NOMO-1 treated with dmso at 0.1 percent for 144 hours (cell line): ENCODE measurements around the gene DOK3.

Experiments
- DNase-seq: peaks from one replicate; lab custom pipeline; 2025; ENCODE audit not compliant: unreplicated experiment; lab: John Stamatoyannopoulos, UW

DOK3 gene, protein sequence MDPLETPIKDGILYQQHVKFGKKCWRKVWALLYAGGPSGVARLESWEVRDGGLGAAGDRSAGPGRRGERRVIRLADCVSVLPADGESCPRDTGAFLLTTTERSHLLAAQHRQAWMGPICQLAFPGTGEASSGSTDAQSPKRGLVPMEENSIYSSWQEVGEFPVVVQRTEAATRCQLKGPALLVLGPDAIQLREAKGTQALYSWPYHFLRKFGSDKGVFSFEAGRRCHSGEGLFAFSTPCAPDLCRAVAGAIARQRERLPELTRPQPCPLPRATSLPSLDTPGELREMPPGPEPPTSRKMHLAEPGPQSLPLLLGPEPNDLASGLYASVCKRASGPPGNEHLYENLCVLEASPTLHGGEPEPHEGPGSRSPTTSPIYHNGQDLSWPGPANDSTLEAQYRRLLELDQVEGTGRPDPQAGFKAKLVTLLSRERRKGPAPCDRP

GRCh38 chr5:177509381-177509951 lies at the start of gene DOK3:
Gene DOK3, minus strand, starts transcription at chr5:177509826. Its CDS starts 286 bp downstream, at chr5:177509540.
- peak; percentile 45 for DNase-seq

- DNase-seq: no peak
These were observed 48.2 kb upstream of the DOK3 start for GRCh38 chr5:177557796-177558195.

DNA sequence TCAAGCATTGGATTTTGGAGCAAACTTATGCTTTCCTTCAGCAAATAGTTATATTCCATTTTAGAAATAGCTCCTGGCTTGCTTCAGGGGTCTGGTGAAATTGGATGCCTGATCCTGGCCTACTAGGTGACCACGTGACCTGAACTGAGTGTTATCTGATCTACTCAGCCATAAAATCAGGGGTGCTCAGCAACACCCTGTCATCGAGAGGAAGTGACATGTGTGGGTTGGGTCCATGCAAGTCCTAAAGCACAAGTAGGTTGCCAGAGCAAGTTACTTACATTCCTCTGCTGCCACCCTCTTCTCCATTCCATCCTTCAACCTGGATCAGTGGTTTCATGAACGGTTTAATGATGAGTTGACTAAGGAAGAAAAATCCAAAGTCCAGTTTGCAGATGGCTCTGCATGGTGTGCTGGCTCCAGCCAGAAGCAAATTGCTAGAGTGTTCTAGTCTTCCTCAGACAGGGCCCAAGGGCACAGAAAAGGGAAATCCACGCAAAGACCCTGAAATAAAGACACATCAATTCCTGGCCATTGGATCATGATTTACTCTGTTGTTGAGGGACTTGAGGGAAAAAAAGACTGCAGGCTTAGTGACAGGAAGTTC lies 47.5 kb upstream of the DOK3 start:
- no peak for DNase-seq

DNA sequence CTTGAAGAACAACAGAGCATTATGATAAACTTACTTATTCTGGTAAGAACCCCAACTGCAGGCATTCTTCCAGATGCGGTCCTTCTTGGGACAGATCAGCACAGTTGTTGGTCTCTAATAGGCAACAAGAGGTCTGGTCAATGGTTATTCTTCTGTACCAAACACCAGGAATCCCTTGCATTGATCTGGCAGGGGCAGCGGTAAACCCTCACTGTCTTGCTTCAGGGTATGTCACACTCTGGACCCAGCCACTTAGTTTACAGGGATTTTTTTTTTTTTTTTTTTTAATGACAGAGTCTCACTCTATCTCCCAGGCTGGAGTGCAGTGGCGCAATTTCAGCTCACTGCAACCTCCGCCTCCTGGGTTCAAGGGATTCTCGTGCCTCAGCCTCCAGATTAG lies 46.0 kb upstream of the DOK3 start:
- DNase-seq: no peak

DNA sequence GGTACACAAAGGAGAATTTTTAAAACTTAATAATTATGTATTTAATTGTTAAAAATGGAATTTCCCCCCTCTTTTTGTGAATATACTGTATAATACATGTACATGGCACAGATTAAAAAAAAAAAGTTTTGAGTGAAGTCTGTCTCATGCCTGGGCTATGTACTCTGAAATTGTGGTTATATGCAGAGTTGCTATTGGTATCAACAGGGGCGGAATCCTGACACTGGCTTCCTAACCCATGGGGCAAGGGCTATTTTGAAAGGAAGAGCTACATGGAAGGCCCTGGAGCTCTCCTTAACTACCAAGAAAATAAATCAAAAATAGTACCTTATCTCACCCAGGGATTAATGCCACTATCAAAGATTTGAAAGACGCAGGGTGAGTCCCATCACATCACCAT lies 45.6 kb upstream of the DOK3 start:
- no peak for DNase-seq

DNA sequence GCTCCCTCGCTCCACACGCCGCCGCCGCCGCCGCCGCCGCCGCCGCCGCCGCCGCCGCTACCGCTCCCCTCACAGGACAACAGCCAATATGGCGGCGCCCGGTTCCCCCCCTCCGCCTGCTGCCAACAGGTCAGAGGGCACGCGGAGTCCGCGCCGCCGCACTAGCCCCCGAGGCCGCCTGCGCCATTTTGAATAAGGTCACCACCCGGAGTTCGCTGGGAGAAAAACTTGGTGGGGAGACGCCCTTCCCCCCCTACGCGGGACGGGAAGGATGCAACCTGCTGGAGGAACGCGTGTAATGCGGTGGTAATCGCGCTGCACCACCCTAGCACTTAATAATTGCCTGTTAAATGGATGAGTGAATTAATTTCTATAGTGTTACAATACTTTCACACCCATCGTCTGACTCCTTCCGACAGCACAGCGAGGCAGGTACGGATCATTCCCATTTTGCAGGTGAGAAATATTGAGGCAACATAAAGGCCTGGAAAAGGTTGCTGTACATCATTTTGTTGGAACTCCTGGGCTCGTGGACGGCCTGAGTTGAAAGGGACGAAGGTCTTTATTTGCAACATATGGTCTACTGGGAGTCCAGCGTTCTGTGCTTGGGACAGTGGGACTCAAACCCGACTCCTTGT lies 45.0 kb upstream of the DOK3 start, which contains the start of gene FAM193B:
Gene FAM193B, minus strand, starts transcription at position 90 of the 638 bp plus-strand sequence. CDS start 105 bp downstream, outside the sequence.
- DNase-seq: peak; percentile 87

GRCh38 chr5:177553671-177554429 lies 44.2 kb upstream of the DOK3 start:
- no peak for DNase-seq

DNA sequence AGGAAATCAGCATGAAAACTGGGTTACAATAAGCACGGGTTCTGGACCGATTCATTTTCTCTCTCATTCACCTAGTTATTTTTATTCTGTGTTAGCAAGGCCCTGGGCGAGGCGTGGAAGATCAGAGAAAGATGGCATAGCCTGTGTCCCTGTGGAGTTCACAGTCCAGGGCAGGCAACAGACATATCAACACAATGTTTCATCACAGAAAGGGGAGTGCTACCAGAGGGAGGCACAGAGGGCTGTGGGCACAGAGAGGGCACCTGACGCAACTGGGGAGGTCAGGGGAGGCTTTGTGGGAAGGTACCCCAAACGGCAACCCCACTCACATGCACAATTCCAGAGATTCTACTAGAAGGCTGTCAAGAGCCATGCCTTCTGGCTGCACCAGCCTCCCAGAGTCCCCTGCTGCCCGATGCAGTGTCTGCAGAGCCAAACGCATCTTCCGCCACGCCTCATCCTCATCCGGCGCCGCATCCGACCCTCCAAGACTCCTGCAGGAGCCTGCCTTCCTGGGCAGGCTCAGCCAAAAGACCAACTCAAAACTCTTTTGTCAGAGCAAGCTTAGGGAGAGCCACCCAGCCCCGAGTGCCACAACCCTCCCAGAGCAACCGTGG lies 43.3 kb upstream of the DOK3 start:
- DNase-seq: no peak

DNA sequence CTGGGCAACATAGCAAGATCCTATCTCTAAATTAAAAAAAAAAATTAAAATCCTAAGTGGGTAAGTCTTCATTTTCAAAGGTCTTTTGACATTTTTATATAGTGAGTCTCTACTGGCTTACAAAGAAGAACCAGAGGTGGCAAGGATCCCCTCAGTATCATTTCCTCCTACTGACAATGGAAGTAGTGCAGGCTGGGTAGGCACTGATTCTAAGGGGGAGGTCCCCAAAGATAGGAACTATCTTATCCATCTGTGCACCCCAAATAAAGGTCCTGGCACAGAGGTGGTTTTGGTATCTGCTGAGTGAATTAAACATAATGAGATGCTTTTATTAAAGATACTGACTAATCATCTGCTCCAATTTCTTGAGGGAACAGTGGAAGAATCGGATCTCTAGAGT lies 40.5 kb upstream of the DOK3 start:
- DNase-seq: no peak

GRCh38 chr5:177548495-177548894 lies 38.9 kb upstream of the DOK3 start:
- DNase-seq: no peak

GRCh38 chr5:177547736-177548135 lies 38.1 kb upstream of the DOK3 start:
- no peak for DNase-seq

DNA sequence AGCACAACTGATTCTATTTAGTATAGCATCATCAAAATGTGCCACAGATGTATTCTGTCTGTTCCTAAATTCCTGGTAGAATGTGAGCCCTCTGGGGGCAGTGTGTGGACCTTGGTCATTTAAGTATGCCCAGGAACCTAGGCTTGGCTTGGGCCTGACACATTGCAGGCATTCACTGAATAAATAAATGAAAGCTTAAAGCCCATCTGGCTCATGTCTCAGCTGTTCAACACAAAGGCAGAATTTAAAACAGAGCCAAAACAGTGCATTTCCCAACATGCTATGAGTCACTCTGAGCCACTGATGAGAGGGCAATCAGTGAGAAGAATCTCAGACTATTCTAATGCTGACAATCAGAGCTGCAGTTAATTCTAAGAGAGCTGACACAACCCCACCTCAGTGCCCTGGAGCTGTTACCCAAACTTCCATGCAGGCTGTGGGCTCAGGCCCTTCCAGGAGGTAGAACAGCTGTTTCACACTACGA lies 36.7 kb upstream of the DOK3 start:
- DNase-seq: peak; percentile 26

DNA sequence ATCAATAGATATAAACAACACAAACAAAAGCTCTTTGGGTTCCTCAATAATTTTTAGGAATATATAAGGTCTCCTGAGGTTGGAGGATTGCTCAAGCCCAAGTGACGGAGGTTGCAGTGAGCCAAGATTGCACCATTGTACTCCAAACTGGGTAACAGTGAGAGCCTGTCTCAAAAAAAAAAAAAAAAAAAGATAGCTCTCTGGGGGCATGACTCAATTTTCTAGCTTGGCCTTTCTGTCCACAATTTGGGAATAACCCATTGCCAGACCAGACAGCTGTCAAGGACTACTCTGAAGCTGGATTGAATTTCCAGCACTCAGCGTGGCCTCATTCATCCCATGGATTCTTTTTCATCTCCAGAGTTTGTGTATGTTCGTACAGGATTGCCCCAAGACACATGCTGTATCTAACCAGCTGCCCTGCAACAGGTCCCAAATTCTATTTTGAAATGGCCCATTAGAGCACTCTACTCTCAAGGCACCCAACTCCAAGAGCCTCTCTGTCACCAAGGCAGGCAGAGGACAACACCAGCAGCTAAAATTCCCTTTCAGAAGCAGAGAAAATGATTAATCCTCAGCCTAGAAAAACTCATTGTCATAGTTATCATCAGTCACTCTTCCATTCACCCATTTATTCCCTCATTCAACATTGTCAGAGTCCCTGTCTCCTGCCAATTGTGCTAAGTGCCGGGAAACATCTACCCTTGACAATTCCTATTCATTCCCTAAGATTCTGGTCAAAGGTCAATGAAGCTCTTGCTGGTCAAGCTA lies 36.0 kb upstream of the DOK3 start:
- peak; percentile 45 for DNase-seq

GRCh38 chr5:177542816-177543465 lies 33.3 kb upstream of the DOK3 start:
- no peak for DNase-seq

GRCh38 chr5:177540438-177540837 lies 30.8 kb upstream of the DOK3 start:
- DNase-seq: no peak

DNA sequence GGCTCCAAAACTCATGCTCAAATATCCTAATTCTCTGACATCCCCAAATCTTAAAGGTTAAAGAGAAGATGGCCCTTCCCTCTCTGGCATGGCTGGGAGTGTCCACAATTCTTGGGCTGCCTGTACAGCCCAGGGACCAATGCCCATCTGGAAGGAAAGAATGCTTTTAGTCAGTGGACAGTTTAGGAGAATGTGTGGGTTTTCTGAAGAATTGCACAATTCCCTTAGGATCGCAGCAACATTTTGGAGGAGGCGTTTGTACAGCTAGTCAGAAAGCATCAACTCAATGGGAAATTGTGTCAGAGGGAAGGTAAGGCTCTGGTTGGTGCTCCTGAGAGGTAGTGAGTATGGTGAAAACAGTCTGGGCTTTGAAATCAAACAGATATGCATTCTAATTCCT lies 29.8 kb upstream of the DOK3 start:
- DNase-seq: no peak

DNA sequence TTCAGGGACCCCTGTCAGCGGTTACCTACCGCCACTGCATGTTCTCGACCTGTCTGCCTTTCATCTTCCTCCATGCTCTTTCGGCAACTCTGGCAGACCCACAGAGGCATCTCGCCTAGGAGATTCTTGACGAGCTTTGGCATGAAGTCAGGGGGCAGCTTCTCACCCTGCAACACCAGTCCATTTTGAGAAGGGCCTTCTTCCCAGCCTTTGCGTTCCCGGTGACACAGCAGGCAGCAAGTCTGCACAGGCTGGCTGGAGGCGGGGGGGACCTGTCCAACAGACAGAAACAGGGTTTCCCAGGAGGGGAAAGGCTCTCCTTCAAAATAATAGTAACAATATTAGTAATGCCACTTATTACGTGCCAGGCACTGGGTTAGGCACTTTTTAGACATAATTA lies 29.2 kb upstream of the DOK3 start:
- no peak for DNase-seq

GRCh38 chr5:177537389-177538361 lies 28.0 kb upstream of the DOK3 start:
- no peak for DNase-seq
